ENCODE measurements around the gene GRIK3. TPM values are rescaled to one million over a fixed set of nuclear protein-coding genes. Genes with fewer than 3 reads are reported as not detected.

The GRIK3 gene
- total and polyA plus RNA-seq, 2 experiments from 2014 or later, result 0.31 to 2.9 TPM

- Histone ChIP-seq H3K79me2 (replicated peaks; ENCODE audit: insufficient read depth) (no peaks in the 10 kb centered on the region), H3K27me3 (ENCODE audit: insufficient read depth) (no peaks in the 10 kb centered on the region), H3K9me2 (ENCODE audit: insufficient read depth) (no peaks in the 10 kb centered on the region), H3K36me3 (ENCODE audit: insufficient read depth) (no peaks in the 10 kb centered on the region), H3K27ac (ENCODE audit: low read depth) (no peak overlapping the region), H3K4me1 (ENCODE audit: insufficient read depth) (peaks cover 10% of the 10 kb centered on the region), H3K4me2 (no peak overlapping the region), H4K20me1 (replicated peaks; ENCODE audit: insufficient read depth) (no peaks in the 10 kb centered on the region; the same call in 1 of the 2 replicates), H3F3A (replicated peaks; ENCODE audit: low read depth) (no peaks in the 10 kb centered on the region), H3K4me3 (no peak overlapping the region), H2AFZ (no peak overlapping the region)
- TF ChIP-seq ZNF114 (CRISPR knock-in tag; IDR thresholded peaks at IDR 0.05), result no peak
- TF ChIP-seq CTCF (conservative IDR thresholded peaks at IDR 0.05; ENCODE audit: low read depth in 2 of 2), result peak; percentile 33 to 66; a peak in 3 of 4 replicates
- peak; percentile 97 for TF ChIP-seq REST (IDR thresholded peaks at IDR 0.05; ENCODE audit: unreplicated experiment)
- ATAC-seq (peak; percentile 96), DNase-seq (ENCODE audit: low spot score) (peak; percentile 89)
- no peaks in the 10 kb centered on the region for H3K36me3 Mint-ChIP-seq (ENCODE audit: low read depth)
- H3K9me3 Mint-ChIP-seq, result no peaks in the 10 kb centered on the region; the same call in 2 of the 3 replicates
- peaks cover 25% of the 10 kb centered on the region for H3K4me1 Mint-ChIP-seq
- H3K4me3 Mint-ChIP-seq, result no peak overlapping the region
- H3K27ac Mint-ChIP-seq, result no peak overlapping the region
- peaks cover 16% of the 10 kb centered on the region for H3K27me3 Mint-ChIP-seq (ENCODE audit: insufficient read depth, low read depth, poor library complexity)
Measured at GRCh38 chr1:37020653-37021277, 13.6 kb downstream of the GRIK3 start.

GRCh38 chr1:37018510-37018909, 15.8 kb downstream of the GRIK3 start:
- no peaks in the 10 kb centered on the region; the same call in 1 of the 2 replicates for H4K20me1 ChIP-seq (replicated peaks; ENCODE audit: insufficient read depth)
- peaks cover 11% of the 10 kb centered on the region for H3K4me1 Mint-ChIP-seq
- peaks cover 16% of the 10 kb centered on the region for H3K27me3 Mint-ChIP-seq (ENCODE audit: insufficient read depth, low read depth, poor library complexity)
- no peaks in the 10 kb centered on the region for H3K4me1 ChIP-seq (ENCODE audit: insufficient read depth)
- DNase-seq (ENCODE audit: low spot score) (no peak), ATAC-seq (no peak)
- H3K27ac Mint-ChIP-seq, result no peak overlapping the region
- H3K9me2 ChIP-seq (ENCODE audit: insufficient read depth), result no peaks in the 10 kb centered on the region
- H3K4me3 ChIP-seq, result no peak overlapping the region
- H2AFZ ChIP-seq, result no peak overlapping the region
- no peaks in the 10 kb centered on the region for H3K79me2 ChIP-seq (replicated peaks; ENCODE audit: insufficient read depth)
- no peaks in the 10 kb centered on the region; the same call in 2 of the 3 replicates for H3K9me3 Mint-ChIP-seq
- no peak overlapping the region for H3K4me3 Mint-ChIP-seq
- H3K27me3 ChIP-seq (ENCODE audit: insufficient read depth), result no peaks in the 10 kb centered on the region
- H3K4me2 ChIP-seq, result no peak overlapping the region
- H3K27ac ChIP-seq (ENCODE audit: low read depth), result no peak overlapping the region
- H3K36me3 Mint-ChIP-seq (ENCODE audit: low read depth), result no peaks in the 10 kb centered on the region
- H3K36me3 ChIP-seq (ENCODE audit: insufficient read depth), result no peaks in the 10 kb centered on the region; the same call in 1 of the 2 replicates
- H3F3A ChIP-seq (replicated peaks; ENCODE audit: low read depth), result no peaks in the 10 kb centered on the region
- no peak for TF ChIP-seq POLR2AphosphoS5 (IDR thresholded peaks at IDR 0.05; ENCODE audit: low read depth)
- no peak for TF ChIP-seq REST (IDR thresholded peaks at IDR 0.05; ENCODE audit: unreplicated experiment)
- TF ChIP-seq STAT1 (IDR thresholded peaks at IDR 0.05; ENCODE audit: unreplicated experiment), result no peak
- no peak for TF ChIP-seq ZNF114 (CRISPR knock-in tag; IDR thresholded peaks at IDR 0.05)
- TF ChIP-seq ZNF331 (CRISPR knock-in tag; IDR thresholded peaks at IDR 0.05; ENCODE audit: low read depth), result no peak
- no peak for TF ChIP-seq CREB1 (CRISPR knock-in tag; IDR thresholded peaks at IDR 0.05; ENCODE audit: low read depth)
- TF ChIP-seq JUNB (IDR thresholded peaks at IDR 0.05; ENCODE audit: unreplicated experiment), result no peak
- TF ChIP-seq CTCF (conservative IDR thresholded peaks at IDR 0.05; ENCODE audit: low read depth in 2 of 2), result no peak
- no peak for TF ChIP-seq EZH2 (IDR thresholded peaks at IDR 0.05; ENCODE audit: low read depth, unreplicated experiment)
- no peak for TF ChIP-seq ETS1 (IDR thresholded peaks at IDR 0.05)
